ENCODE measurements around the gene SLC24A2.

Gene SLC24A2

GRCh38 chr9:19757745-19758144 is 31.1 kb downstream of the SLC24A2 start:
- no peak for DNase-seq (ENCODE audit: low read depth)

GRCh38 chr9:19754921-19755320 is 33.9 kb downstream of the SLC24A2 start:
- no peak for DNase-seq (ENCODE audit: low read depth)

- DNase-seq (ENCODE audit: low read depth): no peak
Measured at GRCh38 chr9:19748278-19749126, 40.3 kb downstream of the SLC24A2 start.

GRCh38 chr9:19746223-19746622 is 42.6 kb downstream of the SLC24A2 start:
- DNase-seq (ENCODE audit: low read depth): no peak

GRCh38 chr9:19741178-19741577 is 47.7 kb downstream of the SLC24A2 start:
- DNase-seq (ENCODE audit: low read depth): no peak

Data from activated T-helper 9 cell treated with anti-CD3 and anti-CD28 coated beads, Interleukin-2, amount 50 U/mL, for 16 hours (primary cell).